ENCODE results near the gene MATK.

The MATK gene

DNA sequence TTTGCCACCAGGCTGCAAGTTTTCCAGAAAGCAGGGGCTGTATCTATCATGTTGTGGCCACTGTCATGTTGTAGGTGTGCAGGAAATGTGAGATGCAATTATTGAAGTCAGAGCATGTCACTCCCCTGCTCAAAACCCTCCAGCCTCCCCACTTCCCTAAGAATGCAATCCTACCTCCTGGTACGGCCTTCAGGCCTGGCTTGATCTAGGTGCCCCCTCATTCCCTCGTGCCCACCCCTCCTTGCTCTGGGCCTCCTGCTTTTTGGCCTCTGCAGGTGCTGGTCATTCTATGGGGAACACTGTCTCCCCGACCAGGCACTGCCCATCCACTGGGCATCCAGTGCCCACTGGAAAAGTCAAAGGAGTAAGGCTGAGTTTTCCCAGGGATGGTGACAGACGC is 28.5 kb upstream of the MATK start:
- no peak for DNase-seq

DNA sequence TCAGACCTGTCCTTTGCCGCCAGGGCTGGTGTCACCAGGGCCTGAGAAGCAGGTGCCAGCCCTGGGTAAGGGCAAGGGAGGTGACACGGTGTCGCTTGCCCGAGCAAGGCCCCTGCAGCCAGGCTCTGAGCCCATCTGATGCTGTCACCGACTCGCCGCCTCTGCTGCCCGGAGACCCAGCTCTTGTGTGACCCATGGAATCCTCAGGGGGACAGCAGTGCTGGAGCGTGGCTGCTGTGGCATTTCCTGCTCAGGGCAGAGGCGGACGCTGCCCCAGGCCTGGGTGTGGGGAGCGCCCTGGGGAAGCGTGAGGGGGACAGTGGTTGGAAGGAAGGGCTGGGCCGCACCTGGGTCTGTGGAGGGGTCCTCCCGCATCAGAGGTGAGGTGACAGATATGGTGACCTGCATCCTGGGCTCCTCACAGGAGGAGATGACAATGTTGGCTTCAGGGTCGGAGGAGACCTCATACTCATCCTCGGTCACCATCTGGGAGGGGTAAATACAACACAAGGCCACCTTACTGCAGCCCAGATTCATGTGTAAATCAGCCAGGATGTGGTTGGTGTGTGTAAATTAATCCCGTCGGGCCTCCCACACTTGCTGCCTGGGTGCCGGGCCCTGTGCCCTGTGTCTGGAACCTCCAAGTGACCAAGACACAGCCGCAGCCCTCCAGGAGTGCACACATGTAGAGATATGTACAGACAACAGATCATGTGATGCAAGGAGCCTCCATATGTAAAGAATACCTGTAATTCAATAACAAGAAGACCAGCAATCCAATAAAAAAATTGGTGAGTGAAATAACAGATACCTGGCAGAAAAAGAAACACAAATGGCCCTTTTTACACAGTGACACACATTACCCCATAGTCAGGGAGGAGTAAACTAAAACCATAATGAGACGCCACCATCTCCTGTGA is 27.6 kb upstream of the MATK start:
- DNase-seq = no peak

DNA sequence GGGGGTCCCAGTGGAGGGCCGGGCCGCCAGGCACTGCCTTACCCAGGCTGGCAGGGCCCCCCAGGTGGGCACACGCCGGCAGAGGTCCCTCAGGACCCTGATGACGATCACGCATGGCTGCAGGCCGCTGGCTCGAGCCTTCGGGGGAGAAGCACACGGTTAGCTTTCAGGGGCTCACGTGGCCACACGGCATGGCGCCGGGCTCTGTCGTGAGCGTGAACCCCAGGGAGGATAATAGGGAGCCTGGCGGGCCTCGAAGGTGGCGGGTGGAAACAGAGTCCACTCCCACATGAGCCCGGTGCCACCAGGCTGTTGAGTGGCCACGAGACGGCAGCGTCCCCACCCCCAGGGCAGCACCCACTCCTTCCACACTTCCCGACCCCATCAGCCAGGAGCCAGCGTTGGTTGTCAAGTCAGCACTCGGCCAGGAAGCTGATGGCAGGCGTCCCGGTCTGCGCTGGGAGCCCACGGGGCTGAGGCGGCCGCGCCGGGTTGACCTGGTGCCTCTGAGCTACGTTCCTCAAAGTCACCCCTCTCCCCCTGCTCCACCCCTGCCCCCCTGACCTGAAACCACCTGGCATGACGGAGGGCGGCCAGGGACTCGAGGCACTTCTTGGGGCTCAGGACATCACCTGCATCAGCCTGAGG is 24.7 kb upstream of the MATK start:
- no peak for DNase-seq

- DNase-seq = no peak
Measured at GRCh38 chr19:3809881-3810707, 23.9 kb upstream of the MATK start.

DNA sequence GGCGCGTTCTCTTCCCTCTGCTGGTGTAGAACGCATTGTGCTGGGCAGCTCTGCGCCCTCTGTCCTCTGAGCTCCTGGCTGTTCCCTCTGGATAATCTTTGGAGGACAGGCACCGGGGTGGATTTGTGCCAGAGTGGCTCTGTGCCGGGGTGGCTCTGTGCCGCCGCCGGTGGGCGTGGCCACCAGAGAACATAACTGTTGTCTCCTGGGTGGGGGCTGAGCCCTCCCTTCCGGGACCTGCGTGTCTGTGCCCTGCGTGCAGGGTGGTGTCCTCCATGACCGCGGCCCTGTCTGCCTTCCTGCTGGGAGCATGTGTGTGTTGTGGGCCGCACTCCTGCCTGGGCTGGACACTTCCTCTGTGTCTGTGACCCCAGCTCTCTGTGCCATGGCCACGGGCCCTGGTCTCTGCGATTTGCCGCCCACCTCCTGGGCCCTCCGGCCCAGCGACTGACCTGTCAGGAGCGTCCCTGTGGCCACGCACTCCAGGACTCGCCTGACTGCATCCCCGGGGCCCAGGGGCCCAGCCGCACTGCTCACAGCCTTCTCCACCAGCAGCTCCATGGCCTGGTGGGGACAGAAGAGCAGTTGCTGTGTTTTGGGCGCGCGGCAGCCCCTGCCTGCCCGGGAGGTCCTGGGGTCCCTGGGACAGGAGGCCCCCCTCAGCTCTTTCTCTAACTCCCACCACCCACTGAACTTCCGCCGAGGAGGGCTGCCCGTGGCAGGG is 22.4 kb upstream of the MATK start:
- DNase-seq = no peak

DNA sequence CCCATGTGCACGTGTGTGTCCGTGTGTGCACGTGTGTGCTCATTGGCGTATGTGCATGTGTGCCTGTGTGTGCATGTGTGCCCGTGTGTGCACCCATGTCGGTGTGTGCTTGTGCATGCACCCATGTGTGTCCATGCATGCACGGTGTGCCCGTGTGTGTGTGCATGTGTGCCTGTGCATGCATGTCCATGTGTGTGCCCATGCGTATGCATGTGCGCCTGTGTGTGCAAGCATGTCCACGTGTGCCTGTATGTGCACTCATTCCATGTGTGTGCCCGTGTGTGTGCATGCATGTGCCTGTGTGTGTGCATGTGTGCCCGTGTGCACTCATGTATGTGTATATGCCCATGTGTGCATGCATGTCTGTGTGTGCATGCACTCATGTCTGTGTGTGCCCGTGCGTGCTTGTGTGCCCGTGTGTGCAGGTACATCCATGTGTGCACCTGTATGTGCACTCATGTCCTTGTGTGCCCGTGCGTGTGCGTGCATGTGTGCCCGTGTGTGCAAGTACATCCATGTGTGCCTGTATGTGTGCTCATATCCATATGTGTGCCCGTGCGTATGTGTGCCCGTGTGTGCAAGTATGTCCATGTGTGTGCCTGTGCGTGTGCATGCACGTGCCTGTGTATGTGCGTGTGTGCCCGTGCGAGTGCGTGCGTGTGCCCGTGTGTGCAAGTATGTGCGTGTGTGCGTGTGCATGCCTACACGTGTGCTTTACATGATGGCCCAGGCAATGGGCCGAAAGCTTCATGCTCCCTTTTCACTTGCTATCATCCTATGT is 21.6 kb upstream of the MATK start:
- DNase-seq = no peak

GRCh38 chr19:3807131-3807480 is 20.9 kb upstream of the MATK start:
- DNase-seq = no peak

- no peak for DNase-seq
Measured at GRCh38 chr19:3805859-3806258, 19.7 kb upstream of the MATK start.

DNA sequence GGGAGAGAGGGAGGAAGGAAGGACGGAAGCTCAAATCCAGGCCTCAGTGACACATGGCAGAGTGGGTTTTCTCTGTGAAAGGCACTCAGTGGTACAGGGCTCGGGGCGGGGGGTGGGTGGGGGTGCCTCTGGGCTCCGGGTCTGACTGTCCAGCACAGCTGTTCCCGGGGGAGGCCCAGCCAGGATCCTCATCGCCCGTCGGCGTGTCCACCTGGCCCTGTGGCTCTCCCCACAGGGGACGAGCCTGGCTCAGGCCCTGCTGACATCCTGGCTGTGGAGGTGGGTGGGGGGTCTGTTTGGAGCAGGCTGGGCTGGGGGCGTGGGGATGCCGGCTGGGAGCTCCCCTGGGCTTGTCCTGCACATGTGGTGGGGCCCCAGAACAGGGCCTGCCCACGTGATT is 18.2 kb upstream of the MATK start:
- no peak for DNase-seq

DNA sequence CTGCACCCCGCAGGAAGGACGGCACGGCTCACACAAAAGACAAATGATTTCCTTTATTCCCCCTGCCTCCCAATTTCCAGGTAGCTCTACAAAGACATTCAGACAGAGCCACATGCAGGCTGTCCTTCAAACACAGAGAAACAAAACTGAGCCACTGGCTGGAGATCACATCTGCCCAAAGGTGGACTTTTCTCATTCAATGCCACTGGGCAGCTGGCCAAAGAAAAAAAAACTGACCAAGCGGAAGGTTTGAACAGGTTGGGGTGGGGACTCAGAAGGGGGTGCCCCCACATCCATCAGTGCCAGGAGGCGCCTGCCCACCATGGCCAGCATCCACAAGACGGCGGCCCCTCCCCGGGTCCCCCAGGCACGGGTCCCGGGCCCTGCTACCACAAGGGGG is 17.8 kb upstream of the MATK start:
- no peak for DNase-seq

GRCh38 chr19:3803114-3803888 is 17.1 kb upstream of the MATK start:
- DNase-seq = no peak

GRCh38 chr19:3801412-3802096 is 15.4 kb upstream of the MATK start:
- no peak for DNase-seq

GRCh38 chr19:3800996-3801395 is 14.8 kb upstream of the MATK start:
- DNase-seq = no peak

DNA sequence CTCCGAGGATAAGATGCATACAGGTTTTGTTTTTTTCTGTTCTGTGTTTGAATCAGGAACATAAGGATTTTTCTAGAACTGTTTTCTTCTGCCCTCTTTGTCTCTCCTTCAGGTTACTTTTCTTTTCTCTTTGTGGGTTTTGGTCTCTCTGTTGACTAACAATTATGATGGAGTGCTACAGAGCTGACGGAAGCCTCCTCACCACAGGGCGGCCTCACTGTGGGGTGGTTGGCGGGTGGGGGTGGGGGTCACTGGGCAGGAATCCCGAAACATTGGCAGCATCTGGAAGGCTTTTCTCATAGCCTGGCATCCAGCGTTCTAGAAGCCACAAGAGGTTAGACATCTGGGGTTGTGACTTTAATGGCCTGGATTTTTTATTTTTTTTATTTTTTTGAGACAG is 12.0 kb upstream of the MATK start:
- DNase-seq = no peak

- no peak for DNase-seq
Measured at GRCh38 chr19:3796358-3796757, 10.2 kb upstream of the MATK start.

- no peak for DNase-seq
Measured at GRCh38 chr19:3793799-3794198, 7.6 kb upstream of the MATK start.

- no peak for DNase-seq
Measured at GRCh38 chr19:3792114-3792513, 5.9 kb upstream of the MATK start.

GRCh38 chr19:3790941-3791340 is 4.8 kb upstream of the MATK start:
- DNase-seq = no peak

- no peak for DNase-seq
Measured at GRCh38 chr19:3790209-3790734, 4.1 kb upstream of the MATK start.

GRCh38 chr19:3788996-3789778 is 3.0 kb upstream of the MATK start:
- DNase-seq = no peak

Data from SHP77 (cell line).